Measurements from ENCODE around the gene TRPV3.

DNA sequence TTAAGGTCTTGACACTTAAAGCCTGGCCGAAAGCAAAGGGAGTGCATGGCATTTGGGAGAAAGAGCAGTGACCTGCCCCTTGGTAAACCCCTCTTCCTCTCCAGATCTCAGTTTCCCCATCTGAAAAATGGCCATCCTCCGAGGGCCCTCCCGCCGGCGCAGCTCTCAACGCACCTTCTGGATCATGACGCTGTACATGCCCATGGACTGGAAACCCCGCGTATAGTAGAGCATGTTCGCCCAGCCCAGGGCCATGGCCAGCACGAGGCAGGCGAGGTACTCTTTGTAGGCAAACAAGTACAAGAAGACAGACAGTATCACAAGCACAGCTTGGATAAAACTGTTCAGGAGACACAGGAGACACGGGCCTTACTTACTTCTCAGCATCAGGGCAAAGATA lies 33.6 kb downstream of the TRPV3 start:
- TF ChIP-seq KDM4A (IDR thresholded peaks at IDR 0.05; ENCODE audit: low read depth, low read length, severe bottlenecking) (no peak), EP300 (IDR thresholded peaks at IDR 0.05; ENCODE audit: borderline replicate concordance in 1 of 2, low read depth in 2 of 2, low read length in 2 of 2) (no peak), EZH2 (IDR thresholded peaks at IDR 0.05; ENCODE audit: low read depth, low read length, severe bottlenecking) (no peak), RBBP5 (IDR thresholded peaks at IDR 0.05; ENCODE audit: borderline replicate concordance, low read depth, low read length) (no peak), TAF1 (IDR thresholded peaks at IDR 0.05; ENCODE audit: low read depth, low read length) (no peak)
- TF ChIP-seq, protein P1, sequence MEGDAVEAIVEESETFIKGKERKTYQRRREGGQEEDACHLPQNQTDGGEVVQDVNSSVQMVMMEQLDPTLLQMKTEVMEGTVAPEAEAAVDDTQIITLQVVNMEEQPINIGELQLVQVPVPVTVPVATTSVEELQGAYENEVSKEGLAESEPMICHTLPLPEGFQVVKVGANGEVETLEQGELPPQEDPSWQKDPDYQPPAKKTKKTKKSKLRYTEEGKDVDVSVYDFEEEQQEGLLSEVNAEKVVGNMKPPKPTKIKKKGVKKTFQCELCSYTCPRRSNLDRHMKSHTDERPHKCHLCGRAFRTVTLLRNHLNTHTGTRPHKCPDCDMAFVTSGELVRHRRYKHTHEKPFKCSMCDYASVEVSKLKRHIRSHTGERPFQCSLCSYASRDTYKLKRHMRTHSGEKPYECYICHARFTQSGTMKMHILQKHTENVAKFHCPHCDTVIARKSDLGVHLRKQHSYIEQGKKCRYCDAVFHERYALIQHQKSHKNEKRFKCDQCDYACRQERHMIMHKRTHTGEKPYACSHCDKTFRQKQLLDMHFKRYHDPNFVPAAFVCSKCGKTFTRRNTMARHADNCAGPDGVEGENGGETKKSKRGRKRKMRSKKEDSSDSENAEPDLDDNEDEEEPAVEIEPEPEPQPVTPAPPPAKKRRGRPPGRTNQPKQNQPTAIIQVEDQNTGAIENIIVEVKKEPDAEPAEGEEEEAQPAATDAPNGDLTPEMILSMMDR (IDR thresholded peaks at IDR 0.05; ENCODE audit: control extremely low read depth in 1 of 3, insufficient read depth in 1 of 3, low read depth in 1 of 3, low read length in 3 of 3): no peak

Measured in H1 (cell line).